HG03095 (cell line): ENCODE results near the gene GNAS-AS1.

Source experiments
- ATAC-seq: cut with Tn5 transposase; IDR thresholded peaks from one replicate; pipeline ENCODE4 v1.9.1; 2021; ENCODE audit warnings: moderate library complexity; ENCODE audit not compliant: unreplicated experiment

The GNAS-AS1 gene

DNA sequence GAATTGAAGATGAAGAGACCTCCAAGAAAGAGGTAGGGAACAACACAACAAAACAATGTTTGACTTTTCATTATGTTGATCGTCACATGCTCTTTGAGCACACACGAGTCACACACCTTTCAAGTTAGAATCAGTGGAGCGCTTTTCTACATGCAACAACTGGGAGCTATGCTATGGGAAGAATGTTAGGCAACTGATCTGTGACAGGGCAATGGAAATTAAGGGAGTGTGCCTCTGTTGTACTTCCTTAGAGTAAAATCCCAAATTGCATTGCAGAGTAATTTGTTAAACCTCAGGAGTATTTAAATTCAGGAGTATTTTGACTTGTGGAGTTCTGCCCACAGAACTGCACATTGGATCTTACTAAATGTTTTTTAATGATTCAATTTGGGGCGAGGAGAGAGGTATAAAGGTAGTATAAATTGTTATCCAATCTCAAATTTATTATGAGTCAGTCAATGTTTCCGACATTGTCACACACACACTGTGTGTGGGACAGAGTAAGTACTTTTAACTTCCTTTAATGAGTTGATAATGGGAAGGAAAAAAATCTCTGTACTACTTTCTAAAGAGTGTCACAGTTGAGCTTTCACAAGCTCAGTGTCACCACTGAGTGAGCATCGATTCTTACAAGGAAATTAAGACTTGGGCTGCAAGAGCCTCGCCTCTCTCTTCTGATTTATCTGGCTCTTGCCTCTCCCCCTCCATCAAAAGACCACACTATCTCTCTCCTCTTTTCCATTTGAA, 12.5 kb upstream of the GNAS-AS1 start:
- ATAC-seq: no peak

GRCh38 chr20:58855506-58856389, 5.0 kb upstream of the GNAS-AS1 start:
- no peak for ATAC-seq

DNA sequence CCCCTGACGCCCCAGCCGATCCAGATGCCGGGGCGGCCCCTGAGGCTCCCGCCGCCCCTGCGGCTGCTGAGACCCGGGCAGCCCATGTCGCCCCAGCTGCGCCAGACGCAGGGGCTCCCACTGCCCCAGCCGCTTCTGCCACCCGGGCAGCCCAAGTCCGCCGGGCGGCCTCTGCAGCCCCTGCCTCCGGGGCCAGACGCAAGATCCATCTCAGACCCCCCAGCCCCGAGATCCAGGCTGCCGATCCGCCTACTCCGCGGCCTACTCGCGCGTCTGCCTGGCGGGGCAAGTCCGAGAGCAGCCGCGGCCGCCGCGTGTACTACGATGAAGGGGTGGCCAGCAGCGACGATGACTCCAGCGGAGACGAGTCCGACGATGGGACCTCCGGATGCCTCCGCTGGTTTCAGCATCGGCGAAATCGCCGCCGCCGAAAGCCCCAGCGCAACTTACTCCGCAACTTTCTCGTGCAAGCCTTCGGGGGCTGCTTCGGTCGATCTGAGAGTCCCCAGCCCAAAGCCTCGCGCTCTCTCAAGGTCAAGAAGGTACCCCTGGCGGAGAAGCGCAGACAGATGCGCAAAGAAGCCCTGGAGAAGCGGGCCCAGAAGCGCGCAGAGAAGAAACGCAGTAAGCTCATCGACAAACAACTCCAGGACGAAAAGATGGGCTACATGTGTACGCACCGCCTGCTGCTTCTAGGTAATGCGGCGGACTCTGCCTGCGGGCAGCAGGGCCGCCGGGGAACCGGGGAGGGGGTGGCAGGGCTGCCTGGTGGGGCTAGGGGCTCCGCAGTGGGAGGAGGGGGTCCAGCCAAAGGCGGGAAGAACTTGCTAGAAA, 4.2 kb upstream of the GNAS-AS1 start:
- ATAC-seq: no peak

DNA sequence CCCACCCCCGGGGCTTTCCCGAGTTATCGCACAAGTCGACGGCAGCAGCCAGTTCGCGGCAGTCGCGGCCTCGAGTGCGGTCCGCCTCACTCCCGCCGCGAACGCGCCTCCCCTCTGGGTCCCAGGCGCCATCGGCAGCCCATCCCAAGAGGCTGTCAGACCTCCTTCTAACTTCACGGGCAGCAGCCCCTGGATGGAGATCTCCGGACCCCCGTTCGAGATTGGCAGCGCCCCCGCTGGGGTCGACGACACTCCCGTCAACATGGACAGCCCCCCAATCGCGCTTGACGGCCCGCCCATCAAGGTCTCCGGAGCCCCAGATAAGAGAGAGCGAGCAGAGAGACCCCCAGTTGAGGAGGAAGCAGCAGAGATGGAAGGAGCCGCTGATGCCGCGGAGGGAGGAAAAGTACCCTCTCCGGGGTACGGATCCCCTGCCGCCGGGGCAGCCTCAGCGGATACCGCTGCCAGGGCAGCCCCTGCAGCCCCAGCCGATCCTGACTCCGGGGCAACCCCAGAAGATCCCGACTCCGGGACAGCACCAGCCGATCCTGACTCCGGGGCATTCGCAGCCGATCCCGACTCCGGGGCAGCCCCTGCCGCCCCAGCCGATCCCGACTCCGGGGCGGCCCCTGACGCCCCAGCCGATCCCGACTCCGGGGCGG, 3.4 kb upstream of the GNAS-AS1 start:
- ATAC-seq: no peak

DNA sequence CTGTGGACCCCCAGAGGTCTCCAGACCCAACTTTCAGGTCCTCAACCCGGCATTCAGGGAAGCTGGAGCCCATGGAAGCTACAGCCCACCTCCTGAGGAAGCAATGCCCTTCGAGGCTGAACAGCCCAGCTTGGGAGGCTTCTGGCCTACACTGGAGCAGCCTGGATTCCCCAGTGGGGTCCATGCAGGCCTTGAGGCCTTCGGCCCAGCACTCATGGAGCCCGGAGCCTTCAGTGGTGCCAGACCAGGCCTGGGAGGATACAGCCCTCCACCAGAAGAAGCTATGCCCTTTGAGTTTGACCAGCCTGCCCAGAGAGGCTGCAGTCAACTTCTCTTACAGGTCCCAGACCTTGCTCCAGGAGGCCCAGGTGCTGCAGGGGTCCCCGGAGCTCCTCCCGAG, 2.8 kb upstream of the GNAS-AS1 start:
- no peak for ATAC-seq

GRCh38 chr20:58852543-58853271, 2.0 kb upstream of the GNAS-AS1 start, which contains the start of gene GNAS:
Gene GNAS (plus strand): TSS chr20:58852716.
- ATAC-seq: no peak

DNA sequence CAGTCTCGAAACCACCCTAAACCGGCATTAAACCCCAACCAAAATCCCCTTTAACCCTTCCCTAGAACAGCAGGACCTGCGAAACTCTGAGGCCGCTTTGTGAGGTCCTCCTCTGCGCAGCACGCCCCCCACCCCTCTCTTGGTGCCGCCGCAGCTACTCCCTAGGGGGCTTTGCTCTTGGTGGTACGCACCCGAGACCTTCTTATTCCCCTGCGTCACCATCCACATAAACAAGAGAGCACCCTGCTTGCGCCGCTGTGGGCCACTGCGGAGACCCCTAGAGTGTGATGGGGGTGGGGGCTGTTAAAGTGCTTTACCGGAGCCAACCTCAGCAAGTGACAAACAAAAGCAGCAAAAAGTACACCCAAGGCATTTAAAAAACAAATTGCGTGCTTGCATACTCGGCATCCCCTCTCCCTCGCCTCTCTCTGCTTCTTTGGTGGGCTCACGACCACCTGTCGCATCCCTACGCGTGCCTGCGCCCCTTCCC, 1.3 kb upstream of the GNAS-AS1 start:
- ATAC-seq: no peak

DNA sequence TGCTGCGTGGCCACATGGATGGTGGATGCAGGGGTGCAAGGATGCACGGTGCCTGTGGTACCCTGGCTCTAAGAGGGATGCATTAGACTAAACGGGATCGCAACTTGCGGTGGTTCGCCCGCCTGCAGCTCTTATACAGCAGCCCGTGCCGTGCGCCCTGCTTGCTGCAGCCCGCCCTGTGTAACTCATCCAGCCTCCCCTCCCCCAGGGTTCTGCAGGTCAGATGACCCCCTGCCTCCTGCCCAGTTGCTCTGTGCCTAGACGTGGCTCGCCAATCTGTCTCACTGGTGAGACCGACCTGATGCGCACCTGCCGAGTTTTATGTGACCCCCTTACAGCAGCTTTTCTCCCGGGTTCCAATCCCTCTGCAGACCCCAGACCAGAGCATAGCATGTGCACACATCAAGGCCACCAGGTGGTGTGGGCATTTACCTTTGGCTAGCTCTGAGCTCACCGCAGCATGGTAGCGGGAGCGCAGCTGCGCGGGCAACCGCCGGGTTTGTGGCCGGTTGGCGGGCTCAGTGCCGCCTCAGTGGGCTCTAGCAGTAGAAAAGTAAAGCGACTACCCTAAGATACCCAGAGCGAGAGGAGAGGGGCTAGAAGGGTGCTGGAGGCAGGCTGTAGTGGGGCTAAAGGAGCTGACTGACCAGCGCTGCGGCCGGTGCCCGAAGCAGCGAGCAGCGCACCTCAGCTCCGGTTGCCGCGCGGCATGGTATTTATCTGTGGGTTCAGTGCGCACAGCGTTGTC, 693 bp upstream of the GNAS-AS1 start:
- no peak for ATAC-seq

DNA sequence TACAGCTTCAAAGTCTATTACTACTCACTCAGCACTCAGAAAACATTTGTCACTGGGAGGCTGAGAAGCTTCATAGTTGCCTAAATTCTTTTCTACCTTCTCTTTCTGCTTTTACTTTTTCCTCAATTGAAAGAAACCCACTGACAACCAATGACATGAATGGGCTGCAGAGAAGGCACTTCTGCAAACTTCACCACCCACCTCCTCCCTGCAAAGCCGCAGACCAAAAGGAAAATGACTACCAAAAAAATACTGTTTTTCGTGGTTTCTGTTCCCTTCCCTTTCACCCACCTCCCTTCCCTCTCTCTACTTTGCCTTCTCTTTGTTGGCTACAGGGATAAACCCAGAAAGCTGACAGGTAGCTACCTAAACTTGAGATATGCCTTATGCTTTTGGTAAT, 3.2 kb downstream of the GNAS-AS1 start:
- no peak for ATAC-seq

- ATAC-seq: no peak
These were observed 5.0 kb downstream of the GNAS-AS1 start for GRCh38 chr20:58845706-58846105.

DNA sequence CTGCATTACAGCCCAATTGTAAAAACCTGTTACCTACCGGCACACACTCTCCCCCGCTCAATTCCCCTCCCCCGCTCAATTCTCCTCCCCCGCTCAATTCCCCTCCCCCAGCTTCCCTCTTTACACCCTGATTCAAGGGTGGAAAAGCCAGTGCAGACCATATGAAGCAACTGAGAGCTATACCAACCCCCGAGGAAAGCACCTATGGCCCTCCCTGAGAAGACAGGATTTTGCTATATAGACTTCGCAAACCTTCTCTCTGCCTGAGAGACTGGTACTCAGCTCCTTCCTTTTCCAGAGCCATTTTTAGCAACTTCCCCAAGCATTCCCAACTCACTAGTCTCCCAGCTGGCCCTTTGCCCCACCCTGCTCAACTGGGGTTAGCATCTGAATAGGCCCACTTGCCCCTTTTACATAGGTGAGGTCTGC, 7.6 kb downstream of the GNAS-AS1 start:
- no peak for ATAC-seq

- no peak for ATAC-seq
These were observed 8.4 kb downstream of the GNAS-AS1 start for GRCh38 chr20:58842276-58842675.

DNA sequence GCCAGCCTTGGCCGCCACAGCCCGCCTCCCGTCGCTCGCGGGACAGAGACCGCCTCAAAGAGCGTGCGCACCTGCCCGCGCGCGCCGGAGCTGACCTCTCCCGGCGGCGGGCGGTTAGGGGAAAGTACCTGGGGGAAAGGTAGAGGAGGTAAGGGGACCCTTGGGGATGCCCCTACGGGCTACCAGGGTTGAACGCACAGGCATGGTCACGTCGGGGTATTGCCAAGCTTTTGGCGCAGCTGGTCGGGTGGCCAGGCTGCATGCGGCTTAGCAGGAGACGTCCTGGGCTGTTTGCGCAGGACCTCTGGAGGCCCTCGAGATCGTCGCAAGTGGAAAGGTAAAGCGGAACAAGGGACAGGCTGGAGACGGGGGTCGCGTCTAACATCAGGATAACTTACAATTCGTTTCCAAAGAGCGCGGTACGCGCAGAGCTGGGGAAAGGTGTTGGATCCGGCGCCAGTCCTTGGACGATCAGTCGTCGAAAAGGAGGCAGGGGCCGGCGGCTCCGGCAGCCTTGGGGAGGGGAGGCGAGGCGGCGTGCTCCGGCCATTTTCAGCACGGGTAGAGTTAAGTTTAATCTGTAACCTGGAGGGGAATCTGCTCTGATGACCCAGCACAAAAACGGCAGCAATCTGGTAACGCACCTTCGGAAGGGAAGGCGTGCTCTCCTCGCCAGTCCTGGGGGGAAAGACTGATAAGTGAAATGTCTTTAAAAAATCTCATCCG, 9.0 kb downstream of the GNAS-AS1 start:
- no peak for ATAC-seq

DNA sequence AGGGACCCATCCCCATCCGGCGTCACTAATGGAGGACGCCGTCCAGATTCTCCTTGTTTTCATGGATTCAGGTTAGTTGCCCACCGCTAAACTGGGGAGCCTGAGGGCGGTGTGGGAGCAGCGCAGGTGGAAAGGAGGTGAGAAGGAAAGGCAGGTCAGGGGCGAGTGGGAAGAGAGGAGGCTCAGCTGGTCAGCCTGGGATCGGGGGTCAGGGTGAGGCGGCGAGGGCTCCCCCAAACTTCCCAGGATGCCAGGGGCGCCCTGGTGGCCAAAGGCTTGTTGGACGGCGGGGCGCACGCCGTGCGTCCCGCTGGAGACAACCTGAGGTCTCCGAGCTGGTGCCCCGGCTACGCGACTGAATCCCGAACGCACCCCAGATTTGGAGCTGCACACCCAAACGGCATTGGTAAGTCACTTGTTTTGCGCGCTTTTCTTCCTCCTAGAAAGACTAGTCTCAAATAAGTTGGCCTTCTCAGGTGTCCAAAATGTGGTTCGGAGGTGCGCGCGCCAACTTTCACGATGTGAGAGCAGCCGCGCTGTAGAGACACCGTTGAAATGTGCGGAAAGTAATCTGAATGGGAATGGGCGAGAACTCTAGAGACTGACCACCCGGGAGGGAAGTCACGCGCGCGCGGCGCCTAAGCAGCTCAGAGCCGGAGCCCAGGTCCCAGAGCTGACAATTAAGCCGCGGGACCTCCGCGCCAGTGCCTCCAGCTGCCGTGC, 9.7 kb downstream of the GNAS-AS1 start:
- ATAC-seq: no peak

GRCh38 chr20:58839991-58840747, 10.5 kb downstream of the GNAS-AS1 start:
- no peak for ATAC-seq

DNA sequence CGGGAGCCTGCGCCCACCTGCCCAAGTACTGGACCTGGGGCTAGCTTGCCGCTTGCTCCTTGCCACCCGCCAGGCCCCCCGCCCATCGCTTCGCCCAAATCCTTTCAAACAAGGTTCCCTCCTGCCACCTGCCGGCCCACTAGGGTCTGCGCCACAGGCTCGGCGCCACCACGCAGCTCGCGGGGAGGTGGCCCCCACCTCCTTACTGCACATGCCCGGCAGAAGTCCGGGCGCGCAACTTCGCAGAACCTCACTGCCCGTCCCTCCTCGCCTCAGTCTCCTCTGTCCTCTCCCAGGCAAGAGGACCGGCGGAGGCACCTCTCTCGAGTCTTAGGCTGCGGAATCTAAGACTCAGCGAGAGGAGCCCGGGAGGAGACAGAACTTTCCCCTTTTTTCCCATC, 11.2 kb downstream of the GNAS-AS1 start:
- no peak for ATAC-seq

GRCh38 chr20:58838174-58838573, 12.5 kb downstream of the GNAS-AS1 start:
- ATAC-seq: no peak
